GM19455 (cell line): ENCODE data around the gene DYRK4.

Experiments
- ATAC-seq: cut with Tn5 transposase; IDR thresholded peaks from one replicate; pipeline ENCODE4 v1.9.1; 2021; ENCODE audit not compliant: unreplicated experiment

DYRK4 gene

GRCh38 chr12:4563336-4563735, 1.3 kb downstream of the DYRK4 start:
- no peak for ATAC-seq

DNA sequence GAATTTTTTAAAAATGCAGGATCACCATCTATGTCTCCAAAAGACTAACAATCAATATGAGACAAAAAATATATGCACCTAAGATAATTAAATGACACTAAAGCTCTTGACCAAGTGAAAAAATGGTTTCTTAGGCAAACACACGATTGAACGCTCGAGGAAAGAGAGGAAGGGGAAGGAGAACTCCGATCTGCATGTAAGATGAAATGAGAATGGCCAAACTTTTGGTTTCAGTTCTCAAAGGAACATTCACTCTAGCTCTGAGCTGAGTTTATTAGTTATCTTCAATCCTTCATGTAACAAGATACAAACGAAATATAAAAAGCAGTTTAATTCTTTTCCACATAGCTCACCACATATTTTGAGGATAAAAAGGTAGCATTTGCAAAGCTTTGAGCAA, 2.8 kb downstream of the DYRK4 start:
- no peak for ATAC-seq

- ATAC-seq = no peak
Measured at GRCh38 chr12:4566474-4566873, 4.5 kb downstream of the DYRK4 start.

GRCh38 chr12:4567073-4567881, 5.3 kb downstream of the DYRK4 start:
- no peak for ATAC-seq

- ATAC-seq = no peak
Measured at GRCh38 chr12:4569261-4569660, 7.3 kb downstream of the DYRK4 start.

DNA sequence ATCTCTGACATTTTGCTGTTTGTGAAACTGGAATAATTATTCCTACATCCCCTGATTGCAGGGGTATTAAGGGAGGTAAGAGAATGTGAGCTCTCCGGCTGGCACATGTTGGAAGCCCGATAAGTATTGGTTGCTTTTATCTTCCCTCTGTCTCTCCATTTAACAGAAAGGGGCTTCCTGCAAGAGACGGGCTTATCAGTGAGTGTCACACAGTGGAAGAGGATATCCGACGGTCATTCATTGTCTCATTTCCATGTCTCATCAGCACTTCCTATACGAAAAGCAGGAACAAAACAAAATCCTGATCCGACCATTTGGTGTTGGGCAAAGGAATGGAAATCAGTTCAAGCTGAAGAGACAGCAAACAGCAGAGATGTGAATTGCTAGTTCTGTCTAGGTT, 10.7 kb downstream of the DYRK4 start:
- no peak for ATAC-seq

DNA sequence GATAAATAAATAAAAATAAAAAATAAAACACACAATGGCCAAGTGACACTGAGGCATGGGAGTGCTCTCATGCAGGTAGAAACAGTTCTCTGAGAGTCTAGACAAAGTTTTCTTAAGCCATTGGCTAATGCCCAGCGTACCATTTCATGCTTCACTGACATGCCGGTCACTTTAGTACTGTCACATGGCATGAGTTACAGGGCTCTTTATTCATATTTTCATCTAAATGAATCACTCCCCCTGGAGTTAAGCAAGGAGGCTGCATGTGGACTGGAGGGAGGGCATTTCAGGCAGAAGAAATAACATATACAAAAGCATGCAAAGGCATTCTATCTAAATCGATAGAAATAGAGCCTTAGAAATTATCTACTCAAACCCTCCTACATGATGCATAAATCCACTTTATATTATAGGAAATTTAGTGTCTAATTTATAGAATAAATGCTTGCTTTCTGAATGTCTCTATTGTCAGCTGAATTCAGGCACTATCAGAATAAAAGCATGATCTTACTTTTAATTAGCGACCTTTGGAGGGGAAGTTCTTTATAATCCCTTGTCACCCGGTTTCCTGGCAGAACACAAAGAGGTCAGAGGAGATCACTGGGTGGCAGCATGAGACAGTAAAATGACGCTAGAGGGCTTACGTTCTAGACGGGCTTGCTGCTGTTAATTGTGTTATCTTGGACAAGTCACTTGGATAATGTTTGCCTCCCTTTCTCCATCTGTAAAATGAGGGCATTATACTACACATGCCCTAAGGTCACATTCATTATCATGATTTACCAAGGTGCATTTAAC, 17.5 kb downstream of the DYRK4 start:
- ATAC-seq = no peak

- no peak for ATAC-seq
Measured at GRCh38 chr12:4580281-4580688, 18.3 kb downstream of the DYRK4 start.

GRCh38 chr12:4584281-4584680, 22.3 kb downstream of the DYRK4 start:
- no peak for ATAC-seq

DNA sequence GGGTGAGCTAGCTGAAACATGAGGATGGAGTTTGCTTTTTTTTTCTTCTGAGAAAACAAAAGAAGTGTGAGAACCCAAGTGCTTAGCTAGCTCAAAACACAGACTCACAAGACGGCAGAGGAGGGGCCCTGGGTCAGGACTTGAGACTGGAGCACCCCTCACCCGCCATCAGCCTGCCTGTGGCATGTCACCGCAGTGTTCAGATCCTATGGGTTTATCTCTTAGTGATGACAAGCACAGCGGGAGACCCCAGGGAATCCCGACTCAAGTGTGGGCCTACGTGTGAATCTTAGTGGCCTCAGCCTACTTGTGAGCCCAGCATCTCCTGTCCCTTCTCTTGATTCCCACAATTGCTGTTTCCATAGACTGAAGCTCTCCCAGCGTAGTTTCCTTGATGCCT, 22.9 kb downstream of the DYRK4 start:
- no peak for ATAC-seq

DNA sequence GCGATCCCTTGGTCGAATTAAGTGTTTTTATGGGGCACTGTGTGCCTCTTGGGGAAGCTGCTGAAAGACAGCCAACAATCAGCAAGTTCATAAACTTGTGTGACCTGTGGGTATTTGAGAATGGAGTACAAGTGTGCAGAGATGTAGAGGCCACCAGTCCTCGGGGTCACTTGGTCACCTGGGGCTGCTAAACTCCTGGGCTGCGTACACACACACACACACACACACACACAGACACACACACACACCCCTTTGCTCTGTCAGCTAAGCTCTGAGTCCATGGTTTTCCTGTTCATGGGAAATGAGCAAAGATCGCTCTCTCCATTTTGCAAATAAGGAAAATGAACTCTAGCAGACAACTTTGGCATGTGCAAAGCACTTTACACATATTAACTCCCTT, 24.5 kb downstream of the DYRK4 start:
- ATAC-seq = no peak

DNA sequence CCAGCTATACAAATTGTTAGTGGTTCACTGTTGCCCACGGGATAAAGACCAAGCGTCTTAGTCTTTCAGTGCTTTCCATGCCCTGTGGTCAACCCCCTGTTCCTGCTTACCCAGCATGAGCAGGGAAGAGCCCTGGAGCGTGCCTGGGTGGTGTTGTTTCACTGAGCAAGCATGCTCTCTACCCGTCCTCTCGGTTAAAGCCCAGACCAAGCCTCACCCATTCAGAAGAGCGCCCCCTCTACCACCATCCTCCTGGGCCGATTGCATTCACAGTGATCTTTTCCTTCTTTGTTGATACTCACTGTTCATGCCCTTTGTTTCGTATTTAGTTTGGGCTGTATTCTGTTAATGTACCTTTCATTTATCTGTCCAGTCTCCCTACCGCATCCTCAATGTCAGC, 25.1 kb downstream of the DYRK4 start:
- no peak for ATAC-seq

DNA sequence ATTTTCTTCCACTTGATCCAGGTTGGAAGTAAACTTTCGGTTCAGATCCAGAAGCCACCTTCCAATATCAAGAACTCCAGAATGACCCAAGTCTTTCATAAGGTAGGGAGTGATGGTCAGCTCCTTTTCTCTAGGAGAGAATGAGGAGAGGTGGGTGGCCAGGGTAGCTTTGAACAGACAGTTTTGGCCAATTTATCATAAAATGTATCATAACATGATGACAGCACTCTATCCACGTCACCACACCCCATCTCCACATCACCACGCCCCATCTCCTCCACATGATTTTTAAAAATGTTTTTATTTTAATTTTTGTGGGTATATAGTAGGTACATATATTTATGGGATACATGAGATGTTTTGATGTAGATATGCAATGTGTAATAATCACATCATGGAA, 26.9 kb downstream of the DYRK4 start:
- ATAC-seq = no peak

GRCh38 chr12:4589941-4590340, 27.9 kb downstream of the DYRK4 start:
- ATAC-seq = no peak

- ATAC-seq = no peak
Measured at GRCh38 chr12:4591180-4591687, 29.2 kb downstream of the DYRK4 start.

DNA sequence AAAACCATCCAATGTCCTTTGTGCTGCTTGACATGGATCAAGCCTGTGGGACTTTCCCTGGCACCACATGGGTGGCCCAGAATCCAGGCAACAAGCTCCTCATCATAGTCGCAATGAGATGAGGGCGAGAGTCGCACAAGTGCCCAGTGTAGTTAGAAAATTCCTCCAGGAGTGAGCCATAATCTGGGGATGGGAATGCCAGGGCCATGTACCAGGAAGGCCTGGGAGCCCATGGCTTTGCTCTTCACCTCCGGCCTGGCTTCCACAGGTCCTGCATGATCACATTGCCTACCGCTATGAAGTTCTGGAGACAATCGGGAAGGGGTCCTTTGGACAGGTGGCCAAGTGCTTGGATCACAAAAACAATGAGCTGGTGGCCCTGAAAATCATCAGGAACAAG, 33.9 kb downstream of the DYRK4 start:
- no peak for ATAC-seq

DNA sequence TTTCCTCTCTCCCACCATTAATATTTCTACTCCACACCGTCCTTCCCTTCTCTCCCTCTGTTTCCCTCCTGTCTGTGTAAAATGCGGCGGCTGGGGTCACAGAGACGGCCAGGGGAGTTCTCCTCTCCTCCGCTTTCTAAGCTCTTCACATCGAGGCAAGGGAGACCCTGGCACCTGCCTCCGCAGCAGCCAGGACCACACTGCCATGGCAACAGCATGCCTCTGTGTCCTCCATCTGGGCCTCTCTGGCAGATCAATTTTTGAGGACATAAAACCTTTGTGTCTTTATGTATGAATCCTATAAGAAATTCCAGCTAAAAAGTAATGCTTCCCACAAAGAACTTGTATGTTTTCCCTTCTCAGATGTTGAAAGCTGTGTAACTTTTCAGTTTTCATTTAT, 41.4 kb downstream of the DYRK4 start:
- ATAC-seq = no peak

DNA sequence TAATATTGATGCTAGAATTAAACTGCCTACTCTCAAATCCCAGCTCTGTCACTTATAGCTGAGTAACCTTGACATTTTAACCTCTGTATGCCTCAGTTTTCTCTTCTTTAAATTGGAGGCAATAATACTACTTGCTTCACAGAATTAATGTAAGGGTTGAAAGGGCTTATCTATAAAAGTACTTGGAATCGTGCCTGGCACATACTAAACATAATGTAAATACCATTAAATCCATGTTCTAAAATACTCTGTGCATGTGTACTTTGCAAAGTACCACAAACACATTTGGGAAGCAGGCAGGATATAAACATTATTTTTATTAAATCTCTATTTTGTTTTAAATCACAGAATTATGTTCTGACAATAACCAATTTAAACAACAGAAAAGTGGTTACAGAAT, 41.9 kb downstream of the DYRK4 start:
- no peak for ATAC-seq

DNA sequence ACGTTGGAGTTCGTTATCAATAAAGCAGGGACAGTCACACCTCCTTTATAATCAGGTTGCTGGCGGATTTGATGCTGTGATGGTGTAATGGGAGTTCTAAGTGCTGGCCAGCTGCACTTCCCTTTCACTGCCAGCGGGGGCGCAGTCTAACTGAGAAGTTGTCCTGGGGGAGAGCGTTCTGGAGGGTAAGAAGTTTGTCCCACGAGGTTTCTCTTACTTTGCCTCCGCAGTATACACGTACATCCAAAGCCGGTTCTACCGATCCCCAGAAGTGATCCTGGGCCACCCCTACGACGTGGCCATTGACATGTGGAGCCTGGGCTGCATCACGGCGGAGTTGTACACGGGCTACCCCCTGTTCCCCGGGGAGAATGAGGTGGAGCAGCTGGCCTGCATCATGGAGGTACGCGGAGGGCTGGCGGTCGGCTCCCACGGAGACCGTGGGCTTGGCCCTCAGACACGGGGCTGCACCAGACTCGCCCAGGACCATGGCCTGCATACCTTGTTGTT, 42.7 kb downstream of the DYRK4 start:
- peak; percentile 96 for ATAC-seq

GRCh38 chr12:4607056-4607455, 45.0 kb downstream of the DYRK4 start:
- ATAC-seq = no peak

DNA sequence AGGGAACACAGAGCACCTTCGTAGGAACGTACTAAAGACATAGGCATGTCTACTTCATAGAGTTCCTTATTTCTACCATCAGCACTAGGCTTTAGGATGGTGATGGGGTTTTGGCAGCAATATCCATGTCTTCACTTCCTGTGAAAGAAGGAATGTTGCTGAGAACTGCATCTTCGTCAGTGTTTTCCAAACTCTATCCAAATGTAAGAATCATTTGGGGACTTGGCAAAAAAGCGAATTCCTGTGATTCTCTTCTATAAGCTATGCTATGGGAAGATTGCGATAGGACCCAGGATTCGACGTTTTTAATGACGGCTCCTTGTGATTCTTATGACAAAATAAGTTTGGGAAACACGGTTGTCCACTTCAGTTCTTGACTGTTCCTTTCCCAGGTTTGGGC, 47.1 kb downstream of the DYRK4 start:
- no peak for ATAC-seq

- ATAC-seq = no peak
Measured at GRCh38 chr12:4610481-4610880, 48.5 kb downstream of the DYRK4 start.
